Measurements from ENCODE around the gene PRKAR2B. TPM values are rescaled to one million over a fixed set of nuclear protein-coding genes. Genes with fewer than 3 reads are reported as not detected.
"Not testable (repeated sequence)": the region's sequence is repeated elsewhere in the genome, so short reads cannot be mapped to it uniquely, and the experiment has no call there.

The PRKAR2B gene
- total RNA-seq, 2 experiments from 2014 or later = 1.6 to 1.9 TPM

- H3K27ac Mint-ChIP-seq; H3K4me1 Mint-ChIP-seq (ENCODE audit: low read depth); H3K36me3 Mint-ChIP-seq (ENCODE audit: low read depth); DNase-seq; H3K9me3 Mint-ChIP-seq (ENCODE audit: insufficient read depth); CTCF ChIA-PET; H3K4me3 Mint-ChIP-seq; ATAC-seq; POLR2A ChIA-PET: not testable (repeated sequence)
- H3K27me3 Mint-ChIP-seq (ENCODE audit: low read depth) = peaks cover 12% of the 10 kb centered on the region
These were observed 11.6 kb downstream of the PRKAR2B start for GRCh38 chr7:107056058-107056457.

GRCh38 chr7:107056728-107057473 is 12.4 kb downstream of the PRKAR2B start:
- ChIA-PET POLR2A (no interaction called here), CTCF (no interaction called here)
- H3K27ac Mint-ChIP-seq = no peak overlapping the region
- peaks cover 12% of the 10 kb centered on the region for H3K27me3 Mint-ChIP-seq (ENCODE audit: low read depth)
- H3K9me3 Mint-ChIP-seq (ENCODE audit: insufficient read depth) = no peaks in the 10 kb centered on the region
- no peaks in the 10 kb centered on the region for H3K4me1 Mint-ChIP-seq (ENCODE audit: low read depth)
- no peaks in the 10 kb centered on the region for H3K36me3 Mint-ChIP-seq (ENCODE audit: low read depth)
- no peak for DNase-seq
- ATAC-seq = no peak
- no peak overlapping the region for H3K4me3 Mint-ChIP-seq

GRCh38 chr7:107057474-107057833 is 12.9 kb downstream of the PRKAR2B start:
- POLR2A ChIA-PET = no interaction called here
- peaks cover 13% of the 10 kb centered on the region for H3K27me3 Mint-ChIP-seq (ENCODE audit: low read depth)
- CTCF ChIA-PET = no interaction called here
- H3K36me3 Mint-ChIP-seq (ENCODE audit: low read depth) = no peaks in the 10 kb centered on the region
- H3K4me1 Mint-ChIP-seq (ENCODE audit: low read depth) = no peaks in the 10 kb centered on the region
- H3K4me3 Mint-ChIP-seq = no peak overlapping the region
- H3K9me3 Mint-ChIP-seq (ENCODE audit: insufficient read depth) = no peaks in the 10 kb centered on the region
- H3K27ac Mint-ChIP-seq = no peak overlapping the region
- DNase-seq (no peak), ATAC-seq (no peak)

GRCh38 chr7:107059468-107059867 is 15.0 kb downstream of the PRKAR2B start:
- Mint-ChIP-seq H3K36me3 (ENCODE audit: low read depth) (no peaks in the 10 kb centered on the region), H3K4me1 (ENCODE audit: low read depth) (no peaks in the 10 kb centered on the region)
- CTCF ChIA-PET = no interaction called here

GRCh38 chr7:107063245-107064120 is 19.0 kb downstream of the PRKAR2B start:
- ChIA-PET POLR2A (no interaction called here), CTCF (interaction anchor here (1.8 kb wide), 1 partner anchor 15 kb away, joined by 4 read pairs; no protein-coding TSS in a partner anchor)
- Mint-ChIP-seq H3K36me3 (ENCODE audit: low read depth) (no peaks in the 10 kb centered on the region), H3K9me3 (ENCODE audit: insufficient read depth) (no peaks in the 10 kb centered on the region), H3K27ac (no peak overlapping the region), H3K4me1 (ENCODE audit: low read depth) (no peaks in the 10 kb centered on the region), H3K4me3 (no peak overlapping the region), H3K27me3 (ENCODE audit: low read depth) (peaks cover 17% of the 10 kb centered on the region)
- ATAC-seq = no peak
- DNase-seq = no peak

More at GRCh38 chr7:107059468-107059867, 15.0 kb downstream of the PRKAR2B start:
- POLR2A ChIA-PET = no interaction called here
- no peak overlapping the region for H3K4me3 Mint-ChIP-seq
- no peak for ATAC-seq
- H3K27me3 Mint-ChIP-seq (ENCODE audit: low read depth) = peaks cover 17% of the 10 kb centered on the region
- DNase-seq = no peak
- H3K9me3 Mint-ChIP-seq (ENCODE audit: insufficient read depth) = no peaks in the 10 kb centered on the region
- H3K27ac Mint-ChIP-seq = no peak overlapping the region

- Mint-ChIP-seq H3K9me3 (ENCODE audit: insufficient read depth) (no peaks in the 10 kb centered on the region), H3K4me1 (ENCODE audit: low read depth) (no peaks in the 10 kb centered on the region), H3K27me3 (ENCODE audit: low read depth) (peaks cover 17% of the 10 kb centered on the region), H3K27ac (no peak overlapping the region), H3K4me3 (no peak overlapping the region), H3K36me3 (ENCODE audit: low read depth) (no peaks in the 10 kb centered on the region)
- ATAC-seq (no peak), DNase-seq (no peak)
- CTCF ChIA-PET = no interaction called here
- POLR2A ChIA-PET = no interaction called here
These were observed 19.8 kb downstream of the PRKAR2B start for GRCh38 chr7:107064255-107064654.

GRCh38 chr7:107065929-107066247 is 21.4 kb downstream of the PRKAR2B start:
- no peaks in the 10 kb centered on the region for H3K4me1 Mint-ChIP-seq (ENCODE audit: low read depth)
- H3K4me3 Mint-ChIP-seq = no peak overlapping the region
- ATAC-seq = no peak
- peaks cover 13% of the 10 kb centered on the region for H3K27me3 Mint-ChIP-seq (ENCODE audit: low read depth)
- CTCF ChIA-PET = no interaction called here
- POLR2A ChIA-PET = no interaction called here
- DNase-seq = no peak
- no peak overlapping the region for H3K27ac Mint-ChIP-seq
- no peaks in the 10 kb centered on the region for H3K9me3 Mint-ChIP-seq (ENCODE audit: insufficient read depth)
- H3K36me3 Mint-ChIP-seq (ENCODE audit: low read depth) = no peaks in the 10 kb centered on the region

- no peaks in the 10 kb centered on the region for H3K4me1 Mint-ChIP-seq (ENCODE audit: low read depth)
- H3K36me3 Mint-ChIP-seq (ENCODE audit: low read depth) = no peaks in the 10 kb centered on the region
- no peak overlapping the region for H3K27ac Mint-ChIP-seq
- H3K9me3 Mint-ChIP-seq (ENCODE audit: insufficient read depth) = no peaks in the 10 kb centered on the region
- ChIA-PET CTCF (no interaction called here), POLR2A (no interaction called here)
- ATAC-seq (no peak), DNase-seq (no peak)
- H3K4me3 Mint-ChIP-seq = no peak overlapping the region
- H3K27me3 Mint-ChIP-seq (ENCODE audit: low read depth) = peaks cover 11% of the 10 kb centered on the region
These were observed 23.7 kb downstream of the PRKAR2B start for GRCh38 chr7:107068156-107068555.

- H3K4me1 Mint-ChIP-seq (ENCODE audit: low read depth) = no peaks in the 10 kb centered on the region
- H3K4me3 Mint-ChIP-seq = no peak overlapping the region
- H3K27me3 Mint-ChIP-seq (ENCODE audit: low read depth) = peaks cover 7% of the 10 kb centered on the region
- ChIA-PET CTCF (no interaction called here), POLR2A (no interaction called here)
- ATAC-seq (no peak), DNase-seq (no peak)
- no peak overlapping the region for H3K27ac Mint-ChIP-seq
- H3K36me3 Mint-ChIP-seq (ENCODE audit: low read depth) = no peaks in the 10 kb centered on the region
- H3K9me3 Mint-ChIP-seq (ENCODE audit: insufficient read depth) = no peaks in the 10 kb centered on the region
These were observed 25.0 kb downstream of the PRKAR2B start for GRCh38 chr7:107069457-107069856.

- no peaks in the 10 kb centered on the region for H3K36me3 Mint-ChIP-seq (ENCODE audit: low read depth)
- DNase-seq = no peak
- POLR2A ChIA-PET = no interaction called here
- no peak for ATAC-seq
- no peak overlapping the region for H3K4me3 Mint-ChIP-seq
- H3K4me1 Mint-ChIP-seq (ENCODE audit: low read depth) = no peaks in the 10 kb centered on the region
- H3K27ac Mint-ChIP-seq = no peak overlapping the region
- peaks cover 2% of the 10 kb centered on the region for H3K27me3 Mint-ChIP-seq (ENCODE audit: low read depth)
- H3K9me3 Mint-ChIP-seq (ENCODE audit: insufficient read depth) = no peaks in the 10 kb centered on the region
- CTCF ChIA-PET = no interaction called here
These were observed 26.2 kb downstream of the PRKAR2B start for GRCh38 chr7:107070710-107071109.

GRCh38 chr7:107071129-107071528 is 26.6 kb downstream of the PRKAR2B start:
- no peaks in the 10 kb centered on the region for H3K36me3 Mint-ChIP-seq (ENCODE audit: low read depth)
- H3K9me3 Mint-ChIP-seq (ENCODE audit: insufficient read depth) = no peaks in the 10 kb centered on the region
- ChIA-PET CTCF (no interaction called here), POLR2A (no interaction called here)
- DNase-seq (no peak), ATAC-seq (no peak)
- no peaks in the 10 kb centered on the region for H3K4me1 Mint-ChIP-seq (ENCODE audit: low read depth)
- no peak overlapping the region for H3K4me3 Mint-ChIP-seq
- no peak overlapping the region for H3K27ac Mint-ChIP-seq
- no peaks in the 10 kb centered on the region for H3K27me3 Mint-ChIP-seq (ENCODE audit: low read depth)

GRCh38 chr7:107072133-107072532 is 27.6 kb downstream of the PRKAR2B start:
- H3K4me1 Mint-ChIP-seq (ENCODE audit: low read depth) = no peaks in the 10 kb centered on the region
- ATAC-seq (no peak), DNase-seq (no peak)
- no peaks in the 10 kb centered on the region for H3K36me3 Mint-ChIP-seq (ENCODE audit: low read depth)
- H3K27me3 Mint-ChIP-seq (ENCODE audit: low read depth) = no peaks in the 10 kb centered on the region
- CTCF ChIA-PET = no interaction called here
- POLR2A ChIA-PET = no interaction called here
- no peaks in the 10 kb centered on the region for H3K9me3 Mint-ChIP-seq (ENCODE audit: insufficient read depth)
- no peak overlapping the region for H3K27ac Mint-ChIP-seq
- no peak overlapping the region for H3K4me3 Mint-ChIP-seq

All from activated CD8-positive, alpha-beta T cell treated with anti-CD3 and anti-CD28 coated beads, Interleukin-2, amount 10 ng/mL, durations not matched to agents 7 days and 5 days (primary cell).